Left hindlimb (tissue), 1 donor: ENCODE results near the gene SNAP29.
"Not testable (repeated sequence)": the region's sequence is repeated elsewhere in the genome, so short reads cannot be mapped to it uniquely, and the experiment has no call there.

Experiments used
- DNase-seq: peaks from one replicate; pipeline ENCODE4 v3.0.0-alpha.2; 2018

Gene SNAP29

GRCh38 chr22:20858615-20859416, at the start of gene SNAP29, which contains the start of gene PI4KA:
TSS of gene SNAP29 (plus strand) at chr22:20859007. CDS start at chr22:20859111, 104 bp downstream.
TSS of gene PI4KA (minus strand) at chr22:20858811. CDS start at chr22:20858725, 86 bp downstream.
- DNase-seq = peak; percentile 98

GRCh38 chr22:20809538-20810185, 49.1 kb upstream of the SNAP29 start:
- DNase-seq = no peak

DNA sequence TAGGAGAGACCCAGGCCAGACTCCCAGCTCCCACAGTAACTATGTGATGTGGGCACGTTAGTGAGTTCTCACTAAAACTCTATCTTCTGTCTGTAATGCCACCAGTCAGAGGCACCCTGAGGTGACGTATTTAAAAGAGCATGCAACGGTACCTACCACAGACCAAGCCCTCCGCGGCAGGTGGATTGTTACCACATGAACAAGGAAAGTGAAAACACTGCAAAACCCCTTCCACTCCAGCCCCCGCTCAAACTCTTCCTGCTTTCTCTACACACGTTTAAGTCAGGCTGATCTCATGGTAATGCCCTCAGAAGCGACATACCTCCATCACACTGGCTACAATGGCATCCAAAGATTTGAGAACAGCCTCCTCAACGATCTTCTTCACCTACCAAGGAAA, 48.2 kb upstream of the SNAP29 start:
- no peak for DNase-seq

- no peak for DNase-seq
These were observed 47.6 kb upstream of the SNAP29 start for GRCh38 chr22:20811171-20811570.

DNA sequence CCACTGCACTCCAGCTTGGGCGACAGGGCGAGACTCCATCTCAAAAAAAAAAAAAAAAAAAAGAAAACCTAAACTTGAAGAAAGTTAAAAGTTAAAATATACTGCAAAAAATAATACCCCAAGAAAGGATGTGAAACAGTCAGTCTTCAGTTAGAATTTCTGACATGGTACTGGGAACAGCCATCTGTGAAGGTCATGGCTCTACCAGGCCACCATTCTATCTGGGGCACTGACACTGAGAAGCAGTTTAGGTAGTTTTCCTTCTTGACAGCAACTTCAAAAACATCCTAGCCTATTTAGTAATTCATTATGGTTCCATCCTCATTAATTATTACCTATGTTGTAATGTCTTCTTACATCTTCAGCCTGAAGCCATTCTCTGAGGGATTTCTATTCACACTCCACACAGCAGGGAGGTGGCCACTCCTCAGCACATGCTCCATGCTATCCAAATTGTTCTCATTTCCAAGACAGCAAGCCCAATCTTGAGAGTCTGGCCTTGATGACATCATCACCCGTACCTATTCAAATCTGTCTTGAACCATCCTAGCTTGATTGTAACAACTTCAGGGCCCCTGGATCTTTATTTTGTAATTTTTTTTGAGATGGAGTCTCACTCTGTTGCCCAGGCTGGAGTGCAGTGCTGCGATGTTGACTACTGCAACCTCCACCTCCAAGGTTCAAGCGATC, 46.7 kb upstream of the SNAP29 start:
- no peak for DNase-seq

DNA sequence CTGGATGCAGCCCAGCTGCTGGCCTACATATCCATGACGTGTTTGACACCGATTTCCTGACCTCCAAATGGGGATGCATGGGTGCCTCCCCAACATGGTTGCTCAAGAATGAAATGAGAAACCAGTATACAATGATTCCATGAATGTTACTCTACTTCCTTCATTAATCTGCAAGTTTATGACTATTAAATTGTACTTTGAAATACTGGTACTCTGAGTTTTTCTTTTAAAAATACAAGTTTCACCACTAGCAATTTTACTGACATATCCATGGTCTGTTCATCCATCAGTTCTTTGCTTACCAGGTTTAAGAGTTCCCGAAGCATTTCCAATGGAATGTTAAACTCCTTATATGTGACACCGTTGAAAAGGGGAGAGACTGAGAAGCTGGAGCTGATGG, 45.8 kb upstream of the SNAP29 start:
- no peak for DNase-seq

DNA sequence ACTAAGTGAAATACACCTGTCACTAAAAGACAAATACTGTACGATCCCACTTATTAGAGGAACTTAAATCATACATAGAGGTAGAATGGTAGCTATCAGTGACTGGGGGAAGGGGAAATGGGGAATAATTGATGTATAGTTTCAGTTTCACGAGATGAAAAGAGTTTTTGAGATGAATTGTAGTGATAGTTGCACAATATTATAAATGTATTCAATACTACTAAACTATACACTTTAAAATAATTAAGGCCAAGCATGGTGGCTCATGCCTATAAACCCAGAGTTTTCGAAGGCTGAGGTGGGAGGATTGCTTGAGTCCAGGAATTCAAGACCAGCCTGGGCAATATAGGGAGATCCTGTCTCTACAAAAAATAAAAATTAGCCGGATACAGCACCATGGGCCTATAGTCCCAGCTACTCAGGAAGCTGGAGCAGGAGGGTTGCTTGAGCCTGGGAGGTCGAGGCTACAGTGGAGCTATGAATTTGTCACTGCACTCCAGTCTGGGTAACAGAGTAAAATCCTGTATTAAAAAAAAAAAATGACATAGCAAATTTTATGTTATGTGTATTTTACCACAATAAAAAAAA, 44.5 kb upstream of the SNAP29 start:
- no peak for DNase-seq

DNA sequence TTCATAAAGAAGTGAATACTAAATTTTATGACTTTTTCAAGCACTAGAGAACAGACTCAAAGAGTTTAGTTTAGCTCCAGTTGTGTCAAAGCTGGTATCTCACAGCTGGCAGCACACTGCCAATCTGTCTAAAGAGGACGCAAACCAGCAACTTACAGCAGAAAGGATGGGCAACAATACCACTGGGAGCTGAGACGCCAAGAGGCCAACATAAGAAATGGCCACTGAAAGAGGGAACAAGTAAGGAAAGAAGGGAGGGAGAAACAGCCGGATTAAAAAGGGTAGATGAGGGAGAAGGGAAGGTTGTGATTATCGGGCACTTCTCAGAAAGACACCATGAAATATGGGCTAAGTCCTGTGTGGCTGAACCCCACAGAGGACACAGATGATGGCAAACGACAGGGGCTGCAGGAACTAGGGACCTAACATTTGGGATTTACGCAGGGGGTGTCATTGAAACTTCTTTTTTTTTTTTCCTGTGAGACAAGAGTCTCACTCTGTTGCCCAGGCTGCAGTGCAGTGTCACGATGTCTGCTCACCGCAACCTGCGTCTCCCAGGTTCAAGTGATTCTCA, 43.2 kb upstream of the SNAP29 start:
- no peak for DNase-seq

- no peak for DNase-seq
These were observed 42.2 kb upstream of the SNAP29 start for GRCh38 chr22:20816559-20816958.

DNA sequence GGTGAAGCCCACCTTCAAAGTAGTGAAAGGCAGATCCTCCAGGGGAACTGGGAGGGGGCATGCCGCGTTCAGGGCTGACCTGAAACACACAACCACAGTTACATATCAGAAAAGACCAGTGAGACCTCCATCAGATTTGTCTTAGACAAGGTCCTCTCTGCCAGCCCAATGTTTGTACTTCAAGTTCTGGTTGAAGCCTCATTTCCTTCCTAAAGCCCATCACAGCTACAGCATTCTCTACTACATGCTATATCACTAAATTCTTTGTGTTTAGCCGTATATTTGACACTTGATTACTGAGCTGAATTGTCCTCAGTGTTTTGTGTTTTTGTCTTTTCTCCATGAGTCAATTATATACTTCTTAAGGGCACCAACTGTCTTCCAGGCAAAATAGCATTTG, 40.3 kb upstream of the SNAP29 start:
- DNase-seq = no peak

GRCh38 chr22:20819471-20819870, 39.3 kb upstream of the SNAP29 start:
- DNase-seq = no peak

- DNase-seq = not testable (repeated sequence)
These were observed 37.0 kb upstream of the SNAP29 start for GRCh38 chr22:20821717-20822239.

DNA sequence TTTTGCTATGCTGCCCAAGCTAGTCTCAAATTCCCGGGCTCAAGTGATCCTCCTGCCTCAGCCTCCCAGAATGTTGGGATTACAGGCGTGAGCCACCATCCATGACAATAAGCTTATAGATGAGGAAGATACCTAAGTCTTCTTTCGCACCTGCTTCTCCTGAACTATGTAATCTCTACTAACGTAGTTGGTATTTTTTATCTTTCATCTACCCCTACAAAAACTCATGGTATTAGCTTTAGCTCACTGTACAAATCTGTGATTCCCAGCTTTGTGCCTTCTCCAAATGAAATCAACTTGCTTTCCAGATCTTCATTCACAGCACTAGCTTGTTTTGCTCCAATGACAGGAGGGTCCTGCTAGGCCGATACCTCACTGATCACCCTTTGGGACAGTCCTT, 36.6 kb upstream of the SNAP29 start:
- no peak for DNase-seq

GRCh38 chr22:20823264-20823663, 35.5 kb upstream of the SNAP29 start:
- no peak for DNase-seq

GRCh38 chr22:20825216-20825615, 33.6 kb upstream of the SNAP29 start:
- DNase-seq = not testable (repeated sequence)

DNA sequence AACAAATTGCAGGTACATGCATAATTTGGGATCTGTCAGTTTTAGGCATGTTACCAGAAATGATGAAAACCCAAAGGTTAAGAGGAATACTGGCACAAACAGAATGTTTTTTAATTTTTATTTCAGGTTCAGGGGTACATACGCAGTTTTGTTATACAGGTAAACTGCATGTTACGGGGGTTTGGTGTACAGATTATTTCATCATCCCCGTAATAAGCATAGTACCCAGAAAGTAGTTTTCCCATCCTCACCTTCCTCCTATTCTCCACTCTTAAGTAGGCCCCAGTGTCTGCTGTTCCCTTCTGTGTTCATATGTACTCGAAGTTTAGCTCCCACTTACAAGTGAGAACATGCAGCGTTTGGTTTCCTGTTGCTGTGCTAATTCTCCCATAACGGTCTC, 33.2 kb upstream of the SNAP29 start:
- DNase-seq = no peak

- DNase-seq = not testable (repeated sequence)
These were observed 32.2 kb upstream of the SNAP29 start for GRCh38 chr22:20826373-20827152.

DNA sequence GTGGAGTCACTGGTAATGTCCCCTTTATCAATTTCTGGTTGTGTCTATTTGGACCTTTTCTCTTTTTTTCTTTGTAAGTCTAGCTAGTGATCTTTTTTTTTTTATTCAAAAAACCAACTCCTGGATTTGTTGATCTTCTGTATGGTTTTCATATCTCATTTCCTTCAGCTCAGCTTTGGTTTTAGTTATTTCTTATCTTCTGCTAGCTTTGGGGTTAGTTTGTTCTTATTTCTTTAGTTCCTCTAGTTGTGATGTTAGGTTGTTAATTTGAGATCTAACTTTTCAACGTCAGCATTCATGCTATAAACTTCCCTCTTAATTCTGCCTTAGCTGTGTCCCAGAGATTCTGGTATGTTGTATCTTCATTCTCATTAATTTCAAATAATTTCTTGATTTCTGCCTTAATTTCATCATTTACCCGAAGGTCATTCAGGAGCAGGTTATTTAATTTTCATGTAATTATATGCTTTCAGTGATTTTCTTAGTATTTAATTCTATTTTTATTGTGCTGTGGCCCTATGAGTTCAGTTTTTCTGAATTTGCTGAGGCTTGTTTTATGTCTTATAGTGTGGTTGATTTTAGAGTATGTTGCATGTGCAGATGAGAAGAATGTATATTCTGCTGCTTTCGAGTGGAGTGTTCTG, 29.2 kb upstream of the SNAP29 start:
- DNase-seq = no peak

DNA sequence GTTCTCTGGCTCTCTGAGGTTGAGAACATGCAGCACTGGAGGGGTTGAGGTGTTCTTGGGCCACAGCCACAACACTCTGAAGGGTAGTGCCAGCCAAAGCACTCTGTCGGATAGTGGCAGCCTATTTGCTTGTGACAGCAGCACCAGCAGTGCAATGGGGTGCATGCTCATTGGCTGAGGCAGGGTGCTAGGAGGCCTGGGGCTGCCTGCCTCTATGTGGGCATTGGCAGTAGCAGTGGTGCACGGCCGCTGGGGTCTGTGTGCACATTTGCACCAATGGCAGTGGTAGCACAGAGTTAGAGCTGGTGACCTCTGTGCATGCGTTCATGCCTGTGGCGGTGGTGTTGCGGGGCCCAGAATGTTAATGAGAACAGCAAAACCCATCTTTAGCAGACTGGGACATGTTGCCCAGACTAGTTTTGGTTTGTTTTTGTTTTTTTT, 25.6 kb upstream of the SNAP29 start:
- no peak for DNase-seq

- DNase-seq = no peak
These were observed 24.6 kb upstream of the SNAP29 start for GRCh38 chr22:20834206-20834605.

GRCh38 chr22:20834725-20835124, 24.1 kb upstream of the SNAP29 start:
- no peak for DNase-seq
